ENCODE results near the gene GIPR. TPM values are rescaled to one million over a fixed set of nuclear protein-coding genes. Genes with fewer than 3 reads are reported as not detected.

GIPR gene
- total RNA-seq, 4 donors from 2014 or later: not detected

- H3K27me3 ChIP-seq: no peaks in the 10 kb centered on the region
- ATAC-seq: no peak
- H3K36me3 ChIP-seq: peaks cover 0 to 7% of the 10 kb centered on the region in 2 donors
- in situ Hi-C loops (cut with MboI; ENCODE audit: low sequenced_read_pairs in 4 of 4) (no loop called here), intact Hi-C loops (cut with DNase I; ENCODE audit: low total_unique reads) (no loop called here)
- no peaks in the 10 kb centered on the region for H3K9me3 ChIP-seq
- TF ChIP-seq POLR2A (IDR thresholded peaks at IDR 0.05): no peak
- no peak for TF ChIP-seq CTCF (IDR thresholded peaks at IDR 0.05 in 4 of 5, conservative IDR thresholded peaks at IDR 0.05 in 1 of 5)
- DNase-seq: no peak
- no peak overlapping the region for H3K4me3 ChIP-seq
- H3K27ac ChIP-seq: no peak overlapping the region
- H3K4me1 ChIP-seq: peaks cover 5 to 9% of the 10 kb centered on the region in 2 donors
These were observed 37.8 kb downstream of the GIPR start for GRCh38 chr19:45705710-45706415.

DNA sequence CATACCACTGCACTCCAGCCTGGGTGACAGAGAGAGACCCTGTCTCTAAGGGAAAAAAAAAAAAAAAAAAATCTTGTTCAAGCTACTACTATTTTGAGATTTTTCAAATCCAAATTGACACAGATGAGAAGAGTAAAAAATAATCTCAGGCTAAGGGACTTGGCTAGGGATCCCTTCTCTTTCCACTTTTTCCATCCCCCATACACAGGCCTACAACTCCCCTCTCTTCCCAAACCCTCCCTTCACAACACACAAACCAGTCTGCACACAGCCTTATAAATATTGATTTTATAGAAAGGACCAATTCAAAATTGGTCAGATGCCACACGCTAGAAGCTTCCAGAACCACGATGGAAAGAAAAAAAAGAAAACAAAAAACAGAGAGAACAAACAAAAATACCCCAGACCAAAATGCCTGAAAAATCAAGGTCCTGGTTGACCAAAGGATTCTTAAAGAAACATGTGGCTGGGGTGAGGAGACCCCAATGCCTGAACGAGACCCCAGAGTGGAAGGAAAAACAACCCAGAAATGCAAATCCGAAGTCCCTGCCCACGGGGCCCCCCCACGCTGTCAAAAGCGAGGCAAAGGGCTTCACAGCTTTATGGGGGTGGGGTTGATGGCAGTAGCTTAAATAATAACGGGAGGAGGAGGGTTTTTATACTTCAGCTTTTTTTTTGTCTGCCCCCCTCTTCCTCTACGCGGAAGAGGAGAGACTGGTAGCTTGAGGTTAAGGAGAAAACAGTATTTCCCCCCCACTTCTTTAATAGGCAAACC is 42.5 kb downstream of the GIPR start:
- Histone ChIP-seq H3K4me3 (no peak overlapping the region), H3K9me3 (no peaks in the 10 kb centered on the region), H3K27me3 (no peaks in the 10 kb centered on the region), H3K27ac (no peak overlapping the region), H3K4me1 (peaks cover 5 to 9% of the 10 kb centered on the region in 2 donors), H3K36me3 (peaks cover 0 to 6% of the 10 kb centered on the region in 2 donors)
- DNase-seq (no peak), ATAC-seq (no peak)
- TF ChIP-seq POLR2A (IDR thresholded peaks at IDR 0.05): no peak
- no peak for TF ChIP-seq CTCF (IDR thresholded peaks at IDR 0.05 in 4 of 5, conservative IDR thresholded peaks at IDR 0.05 in 1 of 5)
- intact Hi-C loops (cut with DNase I; ENCODE audit: low total_unique reads): loop anchor here (10.0 kb wide), 2 partner anchors 286 to 906 kb away; partner anchors contain the start of genes BCAM and ERCC1
- in situ Hi-C loops (cut with MboI; ENCODE audit: low sequenced_read_pairs in 4 of 4): no loop called here

GRCh38 chr19:45711851-45712698 is 44.1 kb downstream of the GIPR start:
- H3K27ac ChIP-seq: no peak overlapping the region
- intact Hi-C loops (cut with DNase I; ENCODE audit: low total_unique reads) (loop anchor here (10.0 kb wide), 2 partner anchors 287 to 907 kb away; partner anchors contain the start of genes BCAM and ERCC1), in situ Hi-C loops (cut with MboI; ENCODE audit: low sequenced_read_pairs in 4 of 4) (no loop called here)
- H3K9me3 ChIP-seq: no peaks in the 10 kb centered on the region
- DNase-seq (no peak), ATAC-seq (no peak)
- H3K36me3 ChIP-seq: peaks cover 0 to 6% of the 10 kb centered on the region in 2 donors
- no peak overlapping the region for H3K4me3 ChIP-seq
- TF ChIP-seq POLR2A (IDR thresholded peaks at IDR 0.05): no peak
- H3K4me1 ChIP-seq: peaks cover 9 to 11% of the 10 kb centered on the region in 2 donors
- H3K27me3 ChIP-seq: no peaks in the 10 kb centered on the region

GRCh38 chr19:45712699-45713067 is 44.7 kb downstream of the GIPR start:
- ATAC-seq (no peak), DNase-seq (no peak)
- Histone ChIP-seq H3K27ac (no peak overlapping the region), H3K27me3 (no peaks in the 10 kb centered on the region), H3K36me3 (peaks cover 0 to 6% of the 10 kb centered on the region in 2 donors), H3K4me3 (no peak overlapping the region), H3K9me3 (no peaks in the 10 kb centered on the region), H3K4me1 (peaks cover 7 to 9% of the 10 kb centered on the region in 2 donors)
- in situ Hi-C loops (cut with MboI; ENCODE audit: low sequenced_read_pairs in 4 of 4): no loop called here
- intact Hi-C loops (cut with DNase I; ENCODE audit: low total_unique reads): loop anchor here (10.0 kb wide), 2 partner anchors 288 to 908 kb away; partner anchors contain the start of genes BCAM and ERCC1
- no peak for TF ChIP-seq CTCF (IDR thresholded peaks at IDR 0.05 in 4 of 5, conservative IDR thresholded peaks at IDR 0.05 in 1 of 5)
- no peak for TF ChIP-seq POLR2A (IDR thresholded peaks at IDR 0.05)

Data from gastrocnemius medialis (tissue), 4 donors.